ENCODE results near the gene CYP4A22. TPM values are rescaled to one million over a fixed set of nuclear protein-coding genes. Genes with fewer than 3 reads are reported as not detected.

The CYP4A22 gene
- not detected in 2 replicates for total RNA-seq

GRCh38 chr1:47137198-47137597 lies at the start of gene CYP4A22:
Gene CYP4A22 (plus strand): TSS chr1:47137441. CDS start chr1:47137486, 45 bp downstream.

GRCh38 chr1:47189844-47190508 lies 52.7 kb downstream of the CYP4A22 start, which contains the start of gene PDZK1IP1:
Gene PDZK1IP1 (minus strand): TSS chr1:47190036. CDS start chr1:47189932, 104 bp downstream.

Other genes starting within 250 kb of the CYP4A22 start
- gene CYP4A11, start 196.0 kb upstream of the CYP4A22 start, total RNA-seq = 0.13 TPM in 1 of 2 replicates, not detected in the other
- 7.4 and 11.6 TPM in 2 replicates for gene CYP4X1, start 113.8 kb upstream of the CYP4A22 start, total RNA-seq
- gene CYP4Z1, start 70.2 kb upstream of the CYP4A22 start, total RNA-seq = 0.13 TPM in 1 of 2 replicates, not detected in the other
- gene PDZK1IP1, start 52.6 kb downstream of the CYP4A22 start, total RNA-seq = not detected in 2 replicates
- 0.31 and 0.66 TPM in 2 replicates for gene TAL1, start 94.8 kb downstream of the CYP4A22 start, total RNA-seq
- gene STIL, start 176.7 kb downstream of the CYP4A22 start, total RNA-seq = 6.1 and 8.1 TPM in 2 replicates
- 106 and 141 TPM in 2 replicates for gene CMPK1, start 196.3 kb downstream of the CYP4A22 start, total RNA-seq